ENCODE results near the gene SMKR1. TPM values are rescaled to one million over a fixed set of nuclear protein-coding genes. Genes with fewer than 3 reads are reported as not detected.
A peak's percentile ranks its signal among the peaks of the same experiment; 100 is the strongest.
"Not testable (repeated sequence)": the region's sequence is repeated elsewhere in the genome, so short reads cannot be mapped to it uniquely, and the experiment has no call there.

Gene SMKR1
- total RNA-seq, 1 donor from 2014 or later, result not detected

- H3K36me3 Mint-ChIP-seq (ENCODE audit: low read depth, unreplicated experiment), result peaks cover 10% of the 10 kb centered on the region
- H3K4me3 Mint-ChIP-seq (ENCODE audit: unreplicated experiment), result no peak overlapping the region
- H3K27me3 Mint-ChIP-seq (ENCODE audit: unreplicated experiment), result peaks cover 2% of the 10 kb centered on the region
- DNase-seq (ENCODE audit: low spot score), result no peak
- no peaks in the 10 kb centered on the region for H3K9me3 Mint-ChIP-seq (ENCODE audit: unreplicated experiment)
- no peak overlapping the region for H3K27ac Mint-ChIP-seq (ENCODE audit: unreplicated experiment)
- TF ChIP-seq CTCF (IDR thresholded peaks at IDR 0.05; ENCODE audit: unreplicated experiment), result no peak
- no peaks in the 10 kb centered on the region for H3K4me1 Mint-ChIP-seq (ENCODE audit: unreplicated experiment)
Observed at GRCh38 chr7:129480674-129481363, 21.5 kb upstream of the SMKR1 start.

- DNase-seq (ENCODE audit: low spot score); H3K9me3 Mint-ChIP-seq (ENCODE audit: unreplicated experiment); H3K36me3 Mint-ChIP-seq (ENCODE audit: low read depth, unreplicated experiment); H3K4me1 Mint-ChIP-seq (ENCODE audit: unreplicated experiment); H3K4me3 Mint-ChIP-seq (ENCODE audit: unreplicated experiment); H3K27me3 Mint-ChIP-seq (ENCODE audit: unreplicated experiment); H3K27ac Mint-ChIP-seq (ENCODE audit: unreplicated experiment): not testable (repeated sequence)
Observed at GRCh38 chr7:129481376-129481775, 21.0 kb upstream of the SMKR1 start.

GRCh38 chr7:129482781-129483180 is 19.6 kb upstream of the SMKR1 start:
- DNase-seq (ENCODE audit: low spot score), result no peak
- Mint-ChIP-seq H3K4me1 (ENCODE audit: unreplicated experiment) (no peaks in the 10 kb centered on the region), H3K27ac (ENCODE audit: unreplicated experiment) (no peak overlapping the region), H3K4me3 (ENCODE audit: unreplicated experiment) (no peak overlapping the region), H3K9me3 (ENCODE audit: unreplicated experiment) (no peaks in the 10 kb centered on the region), H3K27me3 (ENCODE audit: unreplicated experiment) (peaks cover 2% of the 10 kb centered on the region), H3K36me3 (ENCODE audit: low read depth, unreplicated experiment) (peaks cover 2% of the 10 kb centered on the region)
- no peak for TF ChIP-seq CTCF (IDR thresholded peaks at IDR 0.05; ENCODE audit: unreplicated experiment)

- no peak overlapping the region for H3K4me3 Mint-ChIP-seq (ENCODE audit: unreplicated experiment)
- no peaks in the 10 kb centered on the region for H3K9me3 Mint-ChIP-seq (ENCODE audit: unreplicated experiment)
- H3K27ac Mint-ChIP-seq (ENCODE audit: unreplicated experiment), result no peak overlapping the region
- no peak for DNase-seq (ENCODE audit: low spot score)
- no peaks in the 10 kb centered on the region for H3K27me3 Mint-ChIP-seq (ENCODE audit: unreplicated experiment)
- peaks cover 7% of the 10 kb centered on the region for H3K4me1 Mint-ChIP-seq (ENCODE audit: unreplicated experiment)
- no peaks in the 10 kb centered on the region for H3K36me3 Mint-ChIP-seq (ENCODE audit: low read depth, unreplicated experiment)
- TF ChIP-seq CTCF (IDR thresholded peaks at IDR 0.05; ENCODE audit: unreplicated experiment), result no peak
Observed at GRCh38 chr7:129489491-129489890, 12.8 kb upstream of the SMKR1 start.

GRCh38 chr7:129492391-129492790 is 9.9 kb upstream of the SMKR1 start:
- peak overlapping the region; percentile 46 for H3K27ac Mint-ChIP-seq (ENCODE audit: unreplicated experiment)
- no peaks in the 10 kb centered on the region for H3K36me3 Mint-ChIP-seq (ENCODE audit: low read depth, unreplicated experiment)
- no peaks in the 10 kb centered on the region for H3K9me3 Mint-ChIP-seq (ENCODE audit: unreplicated experiment)
- DNase-seq (ENCODE audit: low spot score), result no peak
- no peaks in the 10 kb centered on the region for H3K27me3 Mint-ChIP-seq (ENCODE audit: unreplicated experiment)
- H3K4me3 Mint-ChIP-seq (ENCODE audit: unreplicated experiment), result no peak overlapping the region
- peaks cover 7% of the 10 kb centered on the region for H3K4me1 Mint-ChIP-seq (ENCODE audit: unreplicated experiment)
- no peak for TF ChIP-seq CTCF (IDR thresholded peaks at IDR 0.05; ENCODE audit: unreplicated experiment)
